ENCODE measurements around the gene SNPH. TPM values are rescaled to one million over a fixed set of nuclear protein-coding genes. Genes with fewer than 3 reads are reported as not detected.
"Not testable (repeated sequence)": the region's sequence is repeated elsewhere in the genome, so short reads cannot be mapped to it uniquely, and the experiment has no call there.

The SNPH gene, protein sequence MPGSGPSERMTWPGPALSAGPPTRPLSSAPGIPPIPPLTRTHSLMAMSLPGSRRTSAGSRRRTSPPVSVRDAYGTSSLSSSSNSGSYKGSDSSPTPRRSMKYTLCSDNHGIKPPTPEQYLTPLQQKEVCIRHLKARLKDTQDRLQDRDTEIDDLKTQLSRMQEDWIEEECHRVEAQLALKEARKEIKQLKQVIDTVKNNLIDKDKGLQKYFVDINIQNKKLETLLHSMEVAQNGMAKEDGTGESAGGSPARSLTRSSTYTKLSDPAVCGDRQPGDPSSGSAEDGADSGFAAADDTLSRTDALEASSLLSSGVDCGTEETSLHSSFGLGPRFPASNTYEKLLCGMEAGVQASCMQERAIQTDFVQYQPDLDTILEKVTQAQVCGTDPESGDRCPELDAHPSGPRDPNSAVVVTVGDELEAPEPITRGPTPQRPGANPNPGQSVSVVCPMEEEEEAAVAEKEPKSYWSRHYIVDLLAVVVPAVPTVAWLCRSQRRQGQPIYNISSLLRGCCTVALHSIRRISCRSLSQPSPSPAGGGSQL
- total RNA-seq (1 to 10 TPM; 4.8 to 5.9 TPM), polyA plus RNA-seq (ENCODE audit: insufficient read length in 6 of 6) (1 to 10 TPM; 1.8 to 3.4 (median 2.2) TPM)
- long read RNA-seq, donor 1, result 0 reads
- long read RNA-seq, donor 2, full-length matches to known transcripts, result 2 of 2 reads
- long read RNA-seq, donor 2, partial matches to known transcripts, result 0 of 2 reads
- long read RNA-seq, donor 2, other reads (novel, unspliced or antisense), result 0 of 2 reads
- long read RNA-seq, donor 3, full-length matches to known transcripts, result 1 of 1 reads
- long read RNA-seq, donor 3, partial matches to known transcripts, result 0 of 1 reads
- long read RNA-seq, donor 3, other reads (novel, unspliced or antisense), result 0 of 1 reads
- long read RNA-seq, donor 4, result 0 reads
- long read RNA-seq, donor 5, result 0 reads
- long read RNA-seq, donor 6, result 0 reads
- long read RNA-seq, donor 7, result 0 reads
- long read RNA-seq, donor 8, result 0 reads
- long read RNA-seq, donor 9, result 0 reads
- long read RNA-seq, donor 10, result 0 reads
- long read RNA-seq, donor 11, result 0 reads
- long read RNA-seq, donor 12, result 0 reads

DNA sequence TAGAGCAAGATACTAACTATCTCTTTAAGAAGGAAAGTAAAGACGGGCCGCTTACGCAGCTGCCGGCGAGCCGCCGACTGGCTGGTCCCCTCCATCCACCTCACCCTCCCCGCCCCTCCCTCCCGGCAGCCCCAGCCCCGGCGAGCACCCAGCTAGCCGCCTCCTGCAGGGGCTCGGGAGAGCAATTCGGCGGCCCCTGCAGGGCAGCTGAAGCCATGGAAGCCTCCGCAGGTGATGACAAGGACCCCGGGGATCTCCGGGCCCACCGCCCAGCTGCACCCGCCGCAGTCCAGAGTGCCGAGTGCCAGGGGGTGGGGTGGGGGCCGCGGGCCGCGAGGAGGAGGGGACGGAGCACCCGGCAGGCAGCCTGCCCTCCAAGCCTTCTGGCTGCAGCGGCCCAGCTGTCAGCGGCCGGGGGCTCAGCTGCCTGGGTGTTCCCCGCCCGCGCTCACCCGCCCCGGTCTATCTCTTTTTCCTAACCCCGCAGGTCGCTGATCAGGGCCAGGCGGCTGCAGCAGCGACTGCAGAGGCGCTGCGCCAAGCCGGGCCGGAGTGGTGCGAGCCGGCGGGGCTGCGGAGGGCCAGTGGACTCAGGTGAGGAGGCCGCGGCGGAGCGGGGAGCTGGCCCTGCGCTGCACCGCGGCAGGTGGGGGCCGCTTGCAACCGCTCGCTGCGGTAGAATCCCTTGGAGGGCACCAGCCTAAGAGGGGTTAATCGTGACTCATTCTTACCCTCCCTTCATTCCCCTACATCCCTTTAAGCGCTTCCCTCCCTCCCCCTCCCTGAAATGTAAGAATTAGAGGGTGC lies at the start of gene SNPH:
Gene SNPH, plus strand, starts transcription at position 128 of the 807 bp plus-strand sequence. CDS start 29,946 bp downstream, outside the sequence.
- peaks cover 0 to 24% of the 10 kb centered on the region in 2 donors for H3K27me3 ChIP-seq
- no peaks in the 10 kb centered on the region for H3K36me3 ChIP-seq
- no peaks in the 10 kb centered on the region for H3K9me3 ChIP-seq
- peaks cover 3 to 20% of the 10 kb centered on the region in 2 donors for H3K4me1 ChIP-seq
- peak within 1 kb of the TSS; percentile 75 to 80 for H3K4me3 ChIP-seq
- ATAC-seq (peak; percentile 91), DNase-seq (peak; percentile 26 to 90 (median 74))
- no peak within 1 kb of the TSS for H3K27ac ChIP-seq
- intact Hi-C loops (cut with DNase I), result no loop called here
- TF ChIP-seq, protein P1, sequence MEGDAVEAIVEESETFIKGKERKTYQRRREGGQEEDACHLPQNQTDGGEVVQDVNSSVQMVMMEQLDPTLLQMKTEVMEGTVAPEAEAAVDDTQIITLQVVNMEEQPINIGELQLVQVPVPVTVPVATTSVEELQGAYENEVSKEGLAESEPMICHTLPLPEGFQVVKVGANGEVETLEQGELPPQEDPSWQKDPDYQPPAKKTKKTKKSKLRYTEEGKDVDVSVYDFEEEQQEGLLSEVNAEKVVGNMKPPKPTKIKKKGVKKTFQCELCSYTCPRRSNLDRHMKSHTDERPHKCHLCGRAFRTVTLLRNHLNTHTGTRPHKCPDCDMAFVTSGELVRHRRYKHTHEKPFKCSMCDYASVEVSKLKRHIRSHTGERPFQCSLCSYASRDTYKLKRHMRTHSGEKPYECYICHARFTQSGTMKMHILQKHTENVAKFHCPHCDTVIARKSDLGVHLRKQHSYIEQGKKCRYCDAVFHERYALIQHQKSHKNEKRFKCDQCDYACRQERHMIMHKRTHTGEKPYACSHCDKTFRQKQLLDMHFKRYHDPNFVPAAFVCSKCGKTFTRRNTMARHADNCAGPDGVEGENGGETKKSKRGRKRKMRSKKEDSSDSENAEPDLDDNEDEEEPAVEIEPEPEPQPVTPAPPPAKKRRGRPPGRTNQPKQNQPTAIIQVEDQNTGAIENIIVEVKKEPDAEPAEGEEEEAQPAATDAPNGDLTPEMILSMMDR (IDR thresholded peaks at IDR 0.05), result no peak

DNA sequence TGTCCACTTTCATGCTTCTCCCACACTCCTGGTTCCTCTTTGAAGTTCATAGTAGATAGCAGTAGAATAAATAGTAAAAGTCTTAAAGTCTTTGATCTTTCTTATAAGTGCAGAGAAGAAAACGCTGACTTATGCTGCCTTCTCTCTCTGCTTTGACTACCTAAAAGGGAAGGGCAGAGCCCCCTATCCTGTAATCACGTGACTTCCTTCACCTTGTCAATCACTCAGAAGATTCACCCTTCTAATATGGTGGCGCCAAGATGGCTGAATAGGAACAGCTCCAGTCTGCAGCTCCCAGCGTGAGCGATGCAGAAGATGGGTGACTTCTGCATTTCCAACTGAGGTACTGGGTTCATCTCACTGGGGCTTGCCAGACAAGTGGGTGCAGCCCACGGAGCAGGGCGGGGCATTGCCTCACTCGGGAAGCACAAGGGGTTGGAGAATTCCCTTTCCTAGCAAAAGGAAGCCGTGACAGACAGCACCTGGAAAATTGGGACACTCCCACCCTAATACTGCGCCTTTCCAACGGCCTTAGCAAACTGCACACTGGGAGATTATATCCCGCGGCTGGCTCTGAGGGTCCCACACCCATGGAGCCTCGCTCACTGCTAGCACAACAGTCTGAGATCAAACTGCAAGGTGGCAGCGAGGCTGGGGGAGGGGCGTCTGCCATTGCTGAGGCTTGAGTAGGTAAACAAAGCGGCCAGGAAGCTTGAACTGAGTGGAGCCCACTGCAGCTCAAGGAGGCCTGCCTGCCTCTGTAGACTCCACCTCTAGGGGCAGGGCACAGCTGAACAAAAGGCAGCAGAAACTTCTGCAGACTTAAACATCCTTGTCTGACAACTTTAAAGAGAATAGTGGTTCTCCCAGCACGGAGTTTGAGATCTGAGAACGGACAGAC lies 49.3 kb upstream of the SNPH start:
- intact Hi-C loops (cut with DNase I); H3K9me3 ChIP-seq; H3K36me3 ChIP-seq; H3K27ac ChIP-seq; ATAC-seq; H3K4me1 ChIP-seq; DNase-seq; H3K27me3 ChIP-seq; H3K4me3 ChIP-seq: not testable (repeated sequence)

DNA sequence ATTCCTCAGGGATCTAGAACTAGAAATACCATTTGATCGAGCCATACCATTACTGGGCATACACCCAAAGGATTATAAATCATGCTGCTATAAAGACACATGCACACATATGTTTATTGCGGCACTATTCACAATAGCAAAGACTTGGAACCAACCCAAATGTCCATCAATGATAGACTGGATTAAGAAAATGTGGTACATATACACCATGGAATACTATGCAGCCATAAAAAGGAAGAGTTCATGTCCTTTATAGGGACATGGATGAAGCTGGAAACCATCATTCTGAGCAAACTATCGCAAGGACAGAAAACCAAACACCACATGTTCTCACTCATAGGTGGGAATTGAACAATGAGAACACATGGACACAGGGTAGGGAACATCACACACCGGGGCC lies 43.3 kb upstream of the SNPH start:
- intact Hi-C loops (cut with DNase I); ATAC-seq: not testable (repeated sequence)
- peaks cover 10 to 12% of the 10 kb centered on the region in 2 donors for H3K4me1 ChIP-seq

DNA sequence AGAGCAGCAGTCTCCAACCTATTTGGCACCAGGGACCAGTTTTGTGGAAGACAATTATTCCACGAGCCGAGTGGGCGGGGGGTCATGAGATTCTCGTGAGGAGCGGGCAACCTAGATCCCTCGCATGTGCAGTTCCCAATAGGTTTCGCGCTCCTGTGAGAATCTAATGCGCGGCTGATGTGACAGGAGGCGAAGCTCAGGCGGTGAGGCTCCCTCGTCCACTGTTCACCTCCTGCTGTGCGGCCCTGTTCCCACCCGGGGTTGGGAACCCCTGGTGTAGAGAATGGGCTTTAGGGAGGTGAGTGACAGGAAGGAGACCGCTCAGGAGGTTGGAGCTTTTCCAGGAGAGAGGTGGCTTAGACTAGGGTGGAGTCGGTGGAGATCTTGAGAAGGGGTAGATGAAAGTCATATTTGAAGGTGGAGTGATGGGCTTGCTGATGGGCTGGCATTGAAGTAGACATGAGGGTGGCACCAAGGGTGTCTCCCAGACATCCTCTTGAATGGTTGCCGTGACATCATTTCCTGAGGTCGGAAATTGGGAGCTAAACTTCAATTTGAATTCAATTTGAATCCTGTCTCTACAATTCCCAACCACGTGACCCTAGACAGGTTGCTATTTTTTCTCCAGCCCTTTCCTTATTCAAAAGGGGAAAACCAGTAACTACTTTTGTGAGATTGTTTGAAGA lies 41.7 kb upstream of the SNPH start:
- no peak for ATAC-seq
- Histone ChIP-seq H3K36me3 (no peaks in the 10 kb centered on the region), H3K4me3 (no peak overlapping the region), H3K9me3 (no peaks in the 10 kb centered on the region), H3K27ac (no peak overlapping the region), H3K27me3 (peaks cover 27 to 40% of the 10 kb centered on the region in 2 donors), H3K4me1 (peaks cover 10 to 12% of the 10 kb centered on the region in 2 donors)
- DNase-seq, result no peak
- TF ChIP-seq, protein P1 (IDR thresholded peaks at IDR 0.05), result no peak
- intact Hi-C loops (cut with DNase I), result no loop called here

More for the DNA sequence above, 43.3 kb upstream of the SNPH start:
- not testable (repeated sequence) for H3K36me3 ChIP-seq, DNase-seq, H3K4me3 ChIP-seq, H3K9me3 ChIP-seq, H3K27ac ChIP-seq
- peaks cover 12 to 24% of the 10 kb centered on the region in 2 donors for H3K27me3 ChIP-seq

DNA sequence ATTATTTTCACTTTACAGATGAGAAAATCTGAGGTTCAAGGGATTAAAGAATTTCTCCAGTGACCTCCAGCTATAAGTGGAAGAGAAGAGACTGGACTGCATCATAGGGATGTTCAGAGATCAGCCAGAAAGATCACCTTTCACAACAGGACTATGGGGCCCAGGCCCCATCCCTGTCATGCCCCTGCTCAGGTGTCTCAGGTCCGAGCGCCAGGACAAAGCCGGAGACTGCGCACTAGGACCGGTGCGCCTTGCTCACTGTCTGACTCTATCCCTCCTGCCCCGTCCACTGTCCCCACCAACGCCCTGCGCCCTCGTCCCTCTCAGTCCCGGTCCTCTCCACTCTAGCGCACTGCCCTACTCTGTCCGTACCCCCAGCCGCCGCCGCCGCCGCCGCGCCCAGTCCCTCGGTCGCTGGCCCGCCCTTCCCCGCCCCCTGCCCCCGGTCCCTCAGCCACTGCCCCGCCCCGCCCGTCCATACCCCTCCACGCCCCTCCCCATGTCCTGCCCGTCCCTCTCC lies 40.8 kb upstream of the SNPH start:
- DNase-seq (no peak), ATAC-seq (peak; percentile 55)
- H3K27ac ChIP-seq, result no peak overlapping the region
- H3K9me3 ChIP-seq, result no peaks in the 10 kb centered on the region
- H3K4me3 ChIP-seq, result peak overlapping the region; percentile 24 to 39
- H3K36me3 ChIP-seq, result no peaks in the 10 kb centered on the region
- H3K27me3 ChIP-seq, result peaks cover 28 to 49% of the 10 kb centered on the region in 2 donors
- TF ChIP-seq, protein P1 (IDR thresholded peaks at IDR 0.05), result no peak
- intact Hi-C loops (cut with DNase I), result no loop called here
- peaks cover 10 to 12% of the 10 kb centered on the region in 2 donors for H3K4me1 ChIP-seq
